A673 (cell line): ENCODE results near the gene GALNT2. TPM values are rescaled to one million over a fixed set of nuclear protein-coding genes. Genes with fewer than 3 reads are reported as not detected.

ENCODE experiments used
- BruUV-seq: library from RNA; stranded (reverse); fragments of 400-500 nt; replicated peaks from 2 replicates; lab custom pipeline; 2021; lab: Mats Ljungman, UMichigan
- CTCF ChIA-PET: fragments of 300-600 bp; sonication (Branson Sonifier 250); formaldehyde crosslinking; loops from one replicate; lab custom pipeline; 2022; ENCODE audit warnings: antibody characterized with exemption; lab: Charles Lee
- POLR2A ChIA-PET: fragments of 300-600 bp; sonication (Branson Sonifier 250); formaldehyde crosslinking; loops from one replicate; lab custom pipeline; 2022; ENCODE audit warnings: antibody characterized with exemption; ENCODE audit not compliant: low non-redundant PET; lab: Charles Lee
- DNase-seq: peaks from one replicate; pipeline ENCODE4 v3.0.0-alpha.2; 2015; ENCODE audit warnings: low spot score
- H3K27ac ChIP-seq: fragments of 200-600 bp; sonication (generic); 2 replicates; pipeline ENCODE4 v1.5.1; 2016; ENCODE audit warnings: mixed run types, low read depth, mild to moderate bottlenecking, mixed read lengths, antibody characterized with exemption, low read length; ENCODE audit not compliant: poor library complexity, severe bottlenecking
- H3K27me3 ChIP-seq: fragments of 200-600 bp; sonication (generic); replicated peaks from 2 replicates; pipeline ENCODE4 v1.6.1; 2017; ENCODE audit warnings: mixed run types, low read depth, mild to moderate bottlenecking, mixed read lengths, antibody characterized with exemption, low read length; ENCODE audit not compliant: insufficient read depth, poor library complexity
- H3K36me3 ChIP-seq: fragments of 200-600 bp; sonication (generic); 2 replicates; pipeline ENCODE4 v1.6.1; 2016; ENCODE audit warnings: mixed run types, mild to moderate bottlenecking, mixed read lengths, antibody characterized with exemption, low read length; ENCODE audit not compliant: insufficient read depth, poor library complexity, severe bottlenecking
- H3K4me1 ChIP-seq: fragments of 200-600 bp; sonication (generic); 2 replicates; pipeline ENCODE4 v1.6.1; 2017; ENCODE audit warnings: mixed run types, mild to moderate bottlenecking, mixed read lengths, antibody characterized with exemption, low read length; ENCODE audit not compliant: insufficient read depth, poor library complexity, severe bottlenecking
- H3K4me3 ChIP-seq: fragments of 200-600 bp; sonication (generic); 2 replicates; pipeline ENCODE4 v1.5.1; 2016; ENCODE audit warnings: low read depth, mixed run types, mild to moderate bottlenecking, mixed read lengths, low read length; ENCODE audit not compliant: poor library complexity, severe bottlenecking
- H3K9me3 ChIP-seq: fragments of 200-600 bp; sonication (generic); 2 replicates; pipeline ENCODE4 v1.6.1; 2016; ENCODE audit warnings: mixed run types, low read depth, mild to moderate bottlenecking, mixed read lengths, antibody characterized with exemption, low read length; ENCODE audit not compliant: poor library complexity, severe bottlenecking
- EZH2 ChIP-seq: fragments of 200-600 bp; sonication (generic); IDR thresholded peaks from 2 replicates; pipeline ENCODE4 v1.6.1; 2017; ENCODE audit warnings: borderline replicate concordance, low read depth, mild to moderate bottlenecking, mixed read lengths, antibody characterized with exemption, low read length; ENCODE audit not compliant: poor library complexity, severe bottlenecking
- intact Hi-C: fragments of 100-400 bp; cut with micrococcal nuclease; formaldehyde crosslinking; loops from one replicate; pipeline ENCODE4 v1.10.0; 2022; ENCODE audit not compliant: unreplicated experiment
- total RNA-seq: library from RNA; stranded (reverse); gene quantifications from 2 replicates; pipeline ENCODE4 v1.2.3, GENCODE V29; 2021
- TF ChIP-seq, protein P1 (sequence below): fragments of 300-800, 200-600 bp; sonication (generic); conservative IDR thresholded peaks from 2 replicates; pipeline ENCODE4 v1.5.1; 2017; ENCODE audit warnings: low read depth, mild to moderate bottlenecking, antibody characterized with exemption, low read length, moderate library complexity, mixed read lengths

The GALNT2 gene
- total RNA-seq, 1 experiment from 2014 or later, result 94.6 TPM

DNA sequence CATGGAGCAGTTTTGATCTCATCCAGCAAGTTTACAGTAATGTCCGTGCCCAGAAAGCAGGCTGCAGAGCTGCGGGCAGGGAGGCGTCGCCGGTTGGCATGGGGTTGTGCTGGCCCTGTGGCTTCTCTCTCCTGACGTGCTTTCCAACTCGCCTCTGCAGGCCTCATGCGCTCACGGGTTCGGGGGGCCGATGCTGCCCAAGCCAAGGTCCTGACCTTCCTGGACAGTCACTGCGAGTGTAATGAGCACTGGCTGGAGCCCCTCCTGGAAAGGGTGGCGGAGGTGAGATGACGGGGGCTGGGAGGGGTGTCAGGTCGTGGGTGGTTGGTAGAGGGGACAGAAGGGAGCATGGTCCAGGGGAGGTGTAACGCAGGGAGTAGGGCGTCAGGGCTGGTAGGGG, 176.1 kb downstream of the GALNT2 start:
- Histone ChIP-seq H3K27me3 (no peaks in the 10 kb centered on the region), H3K36me3 (peaks cover 14% of the 10 kb centered on the region), H3K27ac (no peak overlapping the region), H3K9me3 (peaks cover 7% of the 10 kb centered on the region), H3K4me1 (peaks cover under 1% of the 10 kb centered on the region), H3K4me3 (no peak overlapping the region)
- intact Hi-C loops, result no loop called here
- BruUV-seq, result no TSS peak
- ChIA-PET CTCF (no interaction called here), POLR2A (no interaction called here)
- DNase-seq, result no peak
- TF ChIP-seq, protein P1, sequence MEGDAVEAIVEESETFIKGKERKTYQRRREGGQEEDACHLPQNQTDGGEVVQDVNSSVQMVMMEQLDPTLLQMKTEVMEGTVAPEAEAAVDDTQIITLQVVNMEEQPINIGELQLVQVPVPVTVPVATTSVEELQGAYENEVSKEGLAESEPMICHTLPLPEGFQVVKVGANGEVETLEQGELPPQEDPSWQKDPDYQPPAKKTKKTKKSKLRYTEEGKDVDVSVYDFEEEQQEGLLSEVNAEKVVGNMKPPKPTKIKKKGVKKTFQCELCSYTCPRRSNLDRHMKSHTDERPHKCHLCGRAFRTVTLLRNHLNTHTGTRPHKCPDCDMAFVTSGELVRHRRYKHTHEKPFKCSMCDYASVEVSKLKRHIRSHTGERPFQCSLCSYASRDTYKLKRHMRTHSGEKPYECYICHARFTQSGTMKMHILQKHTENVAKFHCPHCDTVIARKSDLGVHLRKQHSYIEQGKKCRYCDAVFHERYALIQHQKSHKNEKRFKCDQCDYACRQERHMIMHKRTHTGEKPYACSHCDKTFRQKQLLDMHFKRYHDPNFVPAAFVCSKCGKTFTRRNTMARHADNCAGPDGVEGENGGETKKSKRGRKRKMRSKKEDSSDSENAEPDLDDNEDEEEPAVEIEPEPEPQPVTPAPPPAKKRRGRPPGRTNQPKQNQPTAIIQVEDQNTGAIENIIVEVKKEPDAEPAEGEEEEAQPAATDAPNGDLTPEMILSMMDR, result no peak
- no peak for TF ChIP-seq EZH2

DNA sequence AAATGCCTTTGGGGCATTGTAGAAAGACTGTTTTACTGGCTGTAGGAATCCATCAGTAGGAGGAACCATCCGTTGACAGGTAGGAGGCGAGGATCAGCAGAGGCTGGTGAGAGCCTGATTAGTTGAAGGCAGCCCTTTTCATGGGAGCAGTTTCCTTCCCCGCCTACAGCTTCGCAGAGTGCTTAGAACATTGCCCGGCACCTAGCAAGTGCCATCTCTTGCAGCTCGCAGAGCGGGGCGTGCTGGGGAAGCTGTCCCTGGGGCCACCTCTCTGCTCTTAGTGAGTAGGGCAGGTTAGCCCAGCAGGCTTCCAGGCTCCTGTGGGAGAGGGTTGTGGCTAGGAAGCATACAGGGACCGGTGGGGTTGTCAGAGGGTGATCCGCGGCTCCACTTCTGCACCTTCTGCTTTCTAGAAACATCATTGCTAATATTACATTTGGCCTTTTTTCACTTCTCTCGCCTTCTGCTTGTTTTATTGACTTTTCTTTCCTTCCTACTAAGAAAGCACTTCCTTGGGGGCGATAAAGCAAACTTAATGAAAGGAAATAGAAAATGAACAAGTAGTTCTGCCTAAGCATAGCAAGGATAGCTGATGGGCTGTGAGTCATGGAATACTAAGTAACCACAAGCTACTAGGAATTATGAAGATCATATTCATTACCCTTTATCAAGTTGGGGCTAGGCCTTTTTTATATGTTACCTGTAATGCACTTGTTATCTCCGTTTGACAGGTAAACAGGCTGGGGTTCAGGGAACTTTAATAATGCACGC, 176.7 kb downstream of the GALNT2 start:
- H3K27ac ChIP-seq, result no peak overlapping the region
- intact Hi-C loops, result no loop called here
- H3K27me3 ChIP-seq, result no peaks in the 10 kb centered on the region
- ChIA-PET CTCF (no interaction called here), POLR2A (interaction anchor here (0.7 kb wide), 1 partner anchor 20 kb away, joined by 7 read pairs; no protein-coding TSS in a partner anchor)
- H3K4me3 ChIP-seq, result no peak overlapping the region
- H3K4me1 ChIP-seq, result no peaks in the 10 kb centered on the region
- peaks cover 7% of the 10 kb centered on the region for H3K9me3 ChIP-seq
- TF ChIP-seq EZH2, result no peak
- TF ChIP-seq, protein P1, result no peak
- no TSS peak for BruUV-seq
- peaks cover 14% of the 10 kb centered on the region for H3K36me3 ChIP-seq
- DNase-seq, result peak; percentile 35

DNA sequence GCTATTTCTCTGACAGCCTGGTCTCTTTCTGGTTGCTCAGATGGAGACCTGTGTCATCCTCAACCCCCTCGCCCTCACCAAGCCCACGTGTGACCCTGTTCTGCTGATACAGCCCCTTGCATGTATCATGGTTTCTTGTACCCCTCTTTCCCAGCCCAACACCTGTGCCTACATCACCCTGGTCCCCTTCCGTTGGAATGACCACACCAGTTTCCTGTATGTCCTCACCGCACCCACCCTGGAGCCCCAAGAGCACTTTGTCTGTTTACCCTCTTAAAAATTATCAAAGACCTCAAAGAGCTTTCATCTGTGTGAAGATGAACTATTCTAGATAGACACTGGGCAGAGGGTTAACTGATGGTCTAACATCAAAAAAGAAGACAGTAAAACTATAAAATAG, 179.5 kb downstream of the GALNT2 start:
- DNase-seq, result no peak
- no peak for TF ChIP-seq EZH2
- TF ChIP-seq, protein P1, result no peak
- no peaks in the 10 kb centered on the region for H3K4me1 ChIP-seq
- no TSS peak for BruUV-seq
- H3K9me3 ChIP-seq, result no peaks in the 10 kb centered on the region
- ChIA-PET POLR2A (no interaction called here), CTCF (no interaction called here)
- H3K27me3 ChIP-seq, result no peaks in the 10 kb centered on the region
- H3K27ac ChIP-seq, result no peak overlapping the region
- peaks cover 9% of the 10 kb centered on the region for H3K36me3 ChIP-seq
- H3K4me3 ChIP-seq, result no peak overlapping the region
- intact Hi-C loops, result no loop called here
